LNCaP clone FGC (cell line): ENCODE data around the gene DNAI1.

Source experiments
- DNase-seq: peaks from one replicate; pipeline ENCODE4 v3.0.0-alpha.2; 2011; ENCODE audit warnings: low read depth
- H3K4me3 ChIP-seq: 2 replicates; pipeline ENCODE4 v1.5.1; 2011; ENCODE audit warnings: mild to moderate bottlenecking, low read depth, low read length, control low read depth
- TF ChIP-seq, protein P1 (sequence below): IDR thresholded peaks from 2 replicates; pipeline ENCODE4 v1.5.1; 2012; ENCODE audit warnings: mild to moderate bottlenecking; ENCODE audit not compliant: control insufficient read depth, insufficient read depth; ENCODE audit errors: extremely low read depth

The DNAI1 gene

DNA sequence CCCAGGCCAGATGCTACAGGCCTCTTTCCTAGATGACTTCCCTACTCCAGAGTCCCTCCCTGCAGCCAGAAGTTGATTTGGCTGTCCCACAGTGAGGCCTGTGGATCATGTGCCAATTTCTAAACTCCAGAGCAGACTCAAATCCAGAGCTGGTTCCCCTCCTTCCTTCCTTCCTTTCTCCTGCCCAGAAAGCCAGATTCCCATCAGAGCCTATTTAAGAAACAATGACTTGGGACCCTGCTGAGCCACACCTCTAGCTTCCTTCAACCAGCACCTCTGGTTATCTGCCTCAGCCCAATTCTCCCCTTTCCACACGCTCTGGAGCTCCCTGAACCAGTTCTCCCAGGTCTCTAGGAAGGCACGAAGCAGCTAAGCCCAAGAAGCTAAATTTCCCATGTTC is 7.5 kb upstream of the DNAI1 start:
- TF ChIP-seq, protein P1, sequence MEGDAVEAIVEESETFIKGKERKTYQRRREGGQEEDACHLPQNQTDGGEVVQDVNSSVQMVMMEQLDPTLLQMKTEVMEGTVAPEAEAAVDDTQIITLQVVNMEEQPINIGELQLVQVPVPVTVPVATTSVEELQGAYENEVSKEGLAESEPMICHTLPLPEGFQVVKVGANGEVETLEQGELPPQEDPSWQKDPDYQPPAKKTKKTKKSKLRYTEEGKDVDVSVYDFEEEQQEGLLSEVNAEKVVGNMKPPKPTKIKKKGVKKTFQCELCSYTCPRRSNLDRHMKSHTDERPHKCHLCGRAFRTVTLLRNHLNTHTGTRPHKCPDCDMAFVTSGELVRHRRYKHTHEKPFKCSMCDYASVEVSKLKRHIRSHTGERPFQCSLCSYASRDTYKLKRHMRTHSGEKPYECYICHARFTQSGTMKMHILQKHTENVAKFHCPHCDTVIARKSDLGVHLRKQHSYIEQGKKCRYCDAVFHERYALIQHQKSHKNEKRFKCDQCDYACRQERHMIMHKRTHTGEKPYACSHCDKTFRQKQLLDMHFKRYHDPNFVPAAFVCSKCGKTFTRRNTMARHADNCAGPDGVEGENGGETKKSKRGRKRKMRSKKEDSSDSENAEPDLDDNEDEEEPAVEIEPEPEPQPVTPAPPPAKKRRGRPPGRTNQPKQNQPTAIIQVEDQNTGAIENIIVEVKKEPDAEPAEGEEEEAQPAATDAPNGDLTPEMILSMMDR = no peak
- DNase-seq = no peak
- no peak overlapping the region for H3K4me3 ChIP-seq

DNA sequence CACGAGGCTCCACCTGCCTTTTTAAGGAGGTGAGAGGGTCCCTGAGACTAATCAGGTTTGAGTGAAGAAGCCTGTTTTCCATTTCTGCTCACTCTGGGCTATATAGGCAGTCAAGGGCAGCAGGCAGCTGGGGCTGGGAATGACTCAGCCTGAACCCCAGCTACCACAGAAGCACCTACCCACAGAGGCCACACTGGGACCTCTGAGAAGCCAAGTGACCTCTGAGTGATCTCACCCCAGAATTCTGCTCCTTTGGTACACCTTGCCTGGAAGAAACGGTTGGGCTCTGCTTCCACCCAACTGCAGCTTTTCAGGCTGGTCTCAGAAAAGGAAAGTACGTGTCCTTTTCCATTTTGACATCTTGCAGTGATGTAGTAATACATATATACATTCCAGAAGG is 7.1 kb upstream of the DNAI1 start:
- no peak for DNase-seq
- H3K4me3 ChIP-seq = no peak overlapping the region
- TF ChIP-seq, protein P1 = no peak

DNA sequence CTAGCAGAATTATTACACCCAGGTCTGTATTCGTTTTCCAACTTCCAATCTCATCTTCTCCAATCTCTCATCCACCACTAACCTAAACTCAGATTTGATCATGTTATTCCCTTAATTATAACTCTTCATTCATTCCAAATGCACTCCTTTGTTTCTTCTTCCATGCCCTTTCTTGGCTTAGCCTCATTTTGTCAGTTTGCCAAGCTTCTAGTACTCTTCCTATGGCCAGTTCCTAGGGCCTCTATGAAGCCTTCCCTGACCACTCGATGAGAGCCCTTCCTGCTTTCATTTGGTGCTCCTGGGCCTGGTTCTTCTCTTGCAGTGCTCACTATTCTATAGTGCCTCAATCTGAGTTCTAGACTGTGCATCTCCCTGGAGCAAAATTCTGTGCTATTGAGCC is 6.0 kb upstream of the DNAI1 start:
- TF ChIP-seq, protein P1 = no peak
- DNase-seq = no peak

DNA sequence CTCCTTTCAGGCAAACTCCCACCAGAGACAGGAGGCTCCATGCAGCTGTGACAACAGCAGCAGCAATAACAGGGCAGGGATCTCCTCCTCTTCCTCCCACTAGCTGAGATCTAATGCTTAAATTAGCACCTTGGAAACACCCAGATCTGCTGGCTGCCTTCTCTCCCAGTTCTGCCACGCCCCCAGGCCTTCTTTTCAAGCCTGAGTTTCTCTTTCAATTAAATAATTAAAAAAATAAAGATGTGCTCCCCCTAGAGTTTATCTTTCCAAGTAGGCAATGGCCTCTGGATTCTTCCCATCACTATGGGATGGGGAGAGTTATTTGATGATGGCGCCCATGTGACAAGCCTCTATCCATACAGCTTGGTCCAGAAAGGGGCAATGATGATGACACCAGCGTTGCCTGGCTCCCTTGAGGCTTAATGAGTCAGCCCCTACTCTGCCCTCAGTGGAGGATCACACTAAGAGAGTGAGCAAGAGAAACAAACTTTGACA is 4.0 kb upstream of the DNAI1 start:
- no peak for DNase-seq
- H3K4me3 ChIP-seq = no peak overlapping the region
- TF ChIP-seq, protein P1 = no peak

More for the DNA sequence above, 6.0 kb upstream of the DNAI1 start:
- H3K4me3 ChIP-seq = no peak overlapping the region

DNA sequence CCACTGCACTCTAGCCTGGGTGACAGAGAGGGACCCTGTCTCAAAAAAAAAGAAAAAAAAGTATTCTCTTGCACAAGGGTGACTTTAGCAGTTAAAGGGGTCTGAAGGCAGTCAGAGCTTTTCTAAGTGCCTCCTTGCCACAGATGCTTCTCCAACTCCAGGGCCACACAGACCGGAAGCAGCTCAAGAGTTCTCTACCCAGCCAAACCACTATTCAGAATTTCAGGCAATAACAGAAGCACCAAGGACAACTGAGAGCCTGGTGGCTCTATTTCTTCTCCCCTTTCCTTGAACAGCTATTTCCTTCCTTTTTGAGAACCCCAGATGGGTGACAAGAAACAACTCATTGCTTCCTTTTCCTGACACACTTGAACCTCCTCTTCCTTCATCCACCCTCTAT is 2.5 kb upstream of the DNAI1 start:
- H3K4me3 ChIP-seq = no peak overlapping the region
- DNase-seq = no peak
- TF ChIP-seq, protein P1 = no peak

DNA sequence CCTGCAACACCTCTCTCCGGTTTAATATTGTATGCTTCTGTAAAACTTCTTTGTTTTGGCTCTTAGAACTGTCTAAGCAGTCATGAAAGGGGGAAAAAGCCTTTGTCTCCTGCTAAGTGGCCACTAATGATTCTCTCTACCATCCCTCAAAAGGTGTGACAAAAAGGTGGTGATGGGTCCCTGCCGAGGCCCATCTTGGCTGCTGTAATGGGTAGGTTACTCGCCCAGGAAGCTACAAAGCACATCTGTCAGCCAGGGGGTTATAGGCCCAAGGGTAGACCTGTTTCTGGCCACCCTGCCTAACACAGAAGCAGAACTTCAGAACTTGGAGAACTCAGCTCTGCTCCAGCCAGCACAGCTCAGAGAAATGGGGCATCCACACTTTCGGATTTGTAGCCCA is 1.9 kb upstream of the DNAI1 start:
- H3K4me3 ChIP-seq = peak overlapping the region; percentile 88
- no peak for DNase-seq
- TF ChIP-seq, protein P1 = no peak

DNA sequence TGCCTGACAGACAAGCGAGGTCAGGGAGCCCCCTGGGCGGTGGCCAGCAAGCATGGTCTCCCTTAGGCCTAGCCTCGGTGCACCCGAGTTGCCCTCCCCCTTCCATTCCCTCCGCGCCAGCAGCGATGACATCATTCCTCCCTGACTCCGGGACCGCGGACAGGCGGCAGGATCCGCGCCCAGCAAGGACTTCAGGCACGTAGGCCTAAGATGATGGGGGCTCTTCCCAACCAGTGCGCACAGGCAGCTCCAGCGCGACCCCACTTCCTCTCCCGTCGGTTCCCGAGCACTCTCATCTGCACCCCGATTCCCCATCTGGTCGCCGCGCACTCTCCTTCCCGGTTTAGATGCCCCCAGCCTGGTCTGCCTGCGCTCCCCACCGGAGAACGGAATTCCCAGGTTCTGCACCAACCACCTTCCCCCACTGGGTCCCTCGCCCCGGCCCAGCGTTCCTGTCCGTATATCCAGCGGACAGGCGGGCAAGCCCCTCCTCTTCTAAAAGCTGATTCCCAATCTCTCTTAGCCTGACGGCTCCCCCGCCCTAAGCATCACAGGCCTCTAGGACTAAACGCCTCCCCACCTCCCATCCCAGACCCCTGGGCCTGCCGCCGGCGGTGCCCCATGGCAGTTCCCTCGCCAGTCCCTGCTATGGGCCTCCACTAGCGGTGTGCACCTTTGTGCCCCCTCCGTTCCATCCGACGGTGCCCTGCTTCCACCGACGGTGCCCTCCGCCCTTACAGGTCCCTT is 1.2 kb upstream of the DNAI1 start:
- DNase-seq = no peak
- H3K4me3 ChIP-seq = peak overlapping the region; percentile 88
- TF ChIP-seq, protein P1 = no peak
